K562 (cell line): ENCODE measurements around the gene PLD3. TPM values are rescaled to one million over a fixed set of nuclear protein-coding genes. Genes with fewer than 3 reads are reported as not detected.

Experiments used
- ARID2 ChIP-seq: fragments of 450-650 bp; IDR thresholded peaks from 2 replicates; pipeline ENCODE4 v1.6.1; 2017; ENCODE audit warnings: antibody characterized with exemption, mild to moderate bottlenecking
- BMI1 ChIP-seq: fragments of 150-350 bp; IDR thresholded peaks from 2 replicates; pipeline ENCODE4 v1.6.1; 2014; ENCODE audit warnings: low read length
- EP400 ChIP-seq: fragments of 450-650 bp; IDR thresholded peaks from 2 replicates; pipeline ENCODE4 v1.6.1; 2017; ENCODE audit warnings: antibody characterized with exemption, mild to moderate bottlenecking, moderate library complexity
- ESRRA ChIP-seq: fragments of 450-650 bp; IDR thresholded peaks from 2 replicates; pipeline ENCODE4 v1.6.1; 2014; ENCODE audit warnings: low read depth, mild to moderate bottlenecking, moderate library complexity, borderline replicate concordance
- FOXA3 ChIP-seq, 2 experiments: fragments of 450-650 bp in 1 of 2; sonication (generic) in 1 of 2; formaldehyde crosslinking; IDR thresholded peaks in 1 of 2; conservative IDR thresholded peaks in 1 of 2; 2 replicates each; pipeline versions ENCODE4 v1.4.0 to v1.8.0; 2020 to 2022; ENCODE audit warnings: mild to moderate bottlenecking in 2 of 2, missing genetic modification reagents in 1 of 2
- FOXJ2 ChIP-seq: fragments of 200-800 bp; sonication (Bioruptor generic); IDR thresholded peaks from 2 replicates; pipeline ENCODE4 v1.6.1; 2016; ENCODE audit warnings: missing genetic modification characterization, missing compliant biosample characterization
- FOXP1 ChIP-seq: sonication (generic); formaldehyde crosslinking; IDR thresholded peaks from 2 replicates; pipeline ENCODE4 v1.8.0; 2022; ENCODE audit warnings: mild to moderate bottlenecking, missing genetic modification reagents
- HCFC1 ChIP-seq: IDR thresholded peaks from 2 replicates; pipeline ENCODE4 v1.6.1; 2012; ENCODE audit warnings: low read depth, low read length, improper control_type of control experiment
- HSF4 ChIP-seq: fragments of 250-450 bp; sonication (Bioruptor Pico); IDR thresholded peaks from 2 replicates; pipeline ENCODE4 v2.1.2; 2022; ENCODE audit warnings: mild to moderate bottlenecking, moderate library complexity, borderline replicate concordance
- IRF9 ChIP-seq: fragments of 450-650 bp; IDR thresholded peaks from 2 replicates; pipeline ENCODE4 v1.6.1; 2016; ENCODE audit warnings: missing biosample characterization, missing genetic modification characterization
- KAT7 ChIP-seq: sonication (generic); formaldehyde crosslinking; IDR thresholded peaks from 2 replicates; pipeline ENCODE4 v1.8.0; 2022; ENCODE audit warnings: missing genetic modification reagents, mild to moderate bottlenecking, borderline replicate concordance
- LARP7 ChIP-seq: fragments of 450-650 bp; IDR thresholded peaks from 2 replicates; pipeline ENCODE4 v1.6.1; 2016
- MEIS2 ChIP-seq: fragments of 450-650 bp; IDR thresholded peaks from 2 replicates; pipeline ENCODE4 v1.6.1; 2014; ENCODE audit warnings: mild to moderate bottlenecking; ENCODE audit not compliant: partially characterized antibody
- MTA1 ChIP-seq: fragments of 450-650 bp; IDR thresholded peaks from 2 replicates; pipeline ENCODE4 v1.6.1; 2017; ENCODE audit warnings: borderline replicate concordance
- PHF20 ChIP-seq: fragments of 450-650 bp; IDR thresholded peaks from 2 replicates; pipeline ENCODE4 v1.6.1; 2018; ENCODE audit not compliant: partially characterized antibody
- SAFB ChIP-seq: fragments of 200-400 bp; formaldehyde crosslinking; IDR thresholded peaks from 2 replicates; pipeline ENCODE4 v1.6.1; 2017; ENCODE audit warnings: low read depth, low read length, borderline replicate concordance
- SMAD1 ChIP-seq: fragments of 150-350 bp; IDR thresholded peaks from 2 replicates; pipeline ENCODE4 v1.6.1; 2014; ENCODE audit warnings: low read length, low read depth; ENCODE audit not compliant: partially characterized antibody
- ZFP91 ChIP-seq: sonication (generic); formaldehyde crosslinking; IDR thresholded peaks from 2 replicates; pipeline ENCODE4 v1.8.0; 2022; ENCODE audit warnings: mild to moderate bottlenecking, missing genetic modification reagents
- ZNF512 ChIP-seq: IDR thresholded peaks from 2 replicates; pipeline ENCODE4 v1.6.1; 2016; ENCODE audit warnings: missing genetic modification characterization, missing compliant biosample characterization
- ZNF586 ChIP-seq: fragments of 450-650 bp; formaldehyde crosslinking; conservative IDR thresholded peaks from 2 replicates; pipeline ENCODE4 v1.4.0; 2020; ENCODE audit warnings: mild to moderate bottlenecking, moderate library complexity
- polyA plus RNA-seq, 8 experiments: library from polyadenylated mRNA; depleted of rRNA in 4 of 8; stranded (reverse) in 5 of 8; unstranded in 3 of 8; fragments of >200 nt; fragmentation: Nextera tagmentation in 2 of 8; fragmentation: Illumina TruSeq in 1 of 8; extraction: Ambion mirVana in 2 of 8; extraction: Trizol in 1 of 8; gene quantifications; 2 replicates each; pipeline versions ENCODE4 v1.2.1 to v1.2.3, GENCODE V29; 2011 to 2014; ENCODE audit warnings: inconsistent platforms in 1 of 8, missing spikeins in 1 of 8
- total RNA-seq, 7 experiments: library from RNA; depleted of rRNA in 6 of 7; stranded (reverse); fragments of >200 nt in 6 of 7; fragmentation: Illumina TruSeq in 2 of 7; extraction: Trizol in 2 of 7; gene quantifications; 2 replicates each; pipeline versions ENCODE4 v1.2.1 to v1.2.3, GENCODE V29; 2011 to 2021; ENCODE audit warnings: low replicate concordance in 1 of 7
- TF ChIP-seq, protein P1 (sequence below): IDR thresholded peaks from 2 replicates; pipeline ENCODE4 v1.6.1; 2012; ENCODE audit warnings: low read depth, low read length, improper control_type of control experiment, borderline replicate concordance
- TF ChIP-seq, protein P2 (sequence below): fragments of 450-650 bp; formaldehyde crosslinking; IDR thresholded peaks from 2 replicates; pipeline ENCODE4 v1.4.0; 2020; ENCODE audit warnings: mild to moderate bottlenecking

Gene PLD3
- total and polyA plus RNA-seq, 9 of the 15 experiments (the other 6 are each of a cell fraction or from before 2014, with no cell fraction given): 2.3 to 128 (median 72.7) TPM

DNA sequence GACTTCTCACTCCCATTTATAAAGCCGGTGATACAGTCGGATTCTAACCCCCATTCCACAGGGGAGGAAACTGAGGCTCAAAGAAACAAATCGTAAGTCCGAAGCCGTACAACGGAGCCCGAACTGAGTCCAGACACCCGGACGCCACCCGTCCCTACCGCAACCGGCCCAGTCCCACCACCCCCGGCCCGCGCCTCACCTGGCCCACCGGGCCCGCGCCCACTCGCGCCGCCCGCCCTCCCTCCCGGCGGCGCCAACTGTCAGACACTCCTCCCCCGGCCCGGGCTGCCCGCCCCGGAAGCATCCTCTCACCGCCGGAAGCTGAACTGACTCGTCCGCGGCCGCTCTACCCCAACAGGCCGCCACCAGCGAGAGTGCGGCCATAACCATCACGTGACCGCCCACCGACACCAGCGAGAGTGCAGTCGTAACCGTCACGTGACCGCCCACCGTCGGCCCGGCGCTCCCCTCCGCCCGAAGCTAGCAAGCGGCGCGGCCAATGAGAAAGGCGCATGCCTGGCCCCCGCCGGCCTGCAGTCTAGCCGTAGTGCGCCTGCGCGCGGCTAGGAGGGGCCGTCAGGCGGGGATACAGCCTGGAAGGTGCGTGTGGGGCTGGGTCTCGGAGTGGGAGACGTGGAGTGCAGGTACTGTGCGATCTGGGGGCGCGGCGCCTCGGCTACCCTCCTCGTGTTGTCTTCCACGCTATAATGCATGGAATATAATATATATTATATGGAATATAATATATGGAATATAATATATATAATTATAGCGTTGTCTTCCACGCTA, at the start of gene PLD3, which contains the start of gene C19orf47 (continued):
- no peak for TF ChIP-seq ZFP91 (CRISPR knock-in tag)
- no peak for TF ChIP-seq BMI1
- no peak for TF ChIP-seq ZNF586
- TF ChIP-seq ZNF512 (tag): no peak
- TF ChIP-seq KAT7: no peak
- TF ChIP-seq, protein P1, sequence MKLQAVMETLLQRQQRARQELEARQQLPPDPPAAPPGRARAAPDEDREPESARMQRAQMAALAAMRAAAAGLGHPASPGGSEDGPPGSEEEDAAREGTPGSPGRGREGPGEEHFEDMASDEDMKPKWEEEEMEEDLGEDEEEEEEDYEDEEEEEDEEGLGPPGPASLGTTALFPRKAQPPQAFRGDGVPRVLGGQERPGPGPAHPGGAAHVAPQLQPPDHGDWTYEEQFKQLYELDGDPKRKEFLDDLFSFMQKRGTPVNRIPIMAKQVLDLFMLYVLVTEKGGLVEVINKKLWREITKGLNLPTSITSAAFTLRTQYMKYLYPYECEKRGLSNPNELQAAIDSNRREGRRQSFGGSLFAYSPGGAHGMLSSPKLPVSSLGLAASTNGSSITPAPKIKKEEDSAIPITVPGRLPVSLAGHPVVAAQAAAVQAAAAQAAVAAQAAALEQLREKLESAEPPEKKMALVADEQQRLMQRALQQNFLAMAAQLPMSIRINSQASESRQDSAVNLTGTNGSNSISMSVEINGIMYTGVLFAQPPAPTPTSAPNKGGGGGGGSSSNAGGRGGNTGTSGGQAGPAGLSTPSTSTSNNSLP: no peak
- TF ChIP-seq SMAD1: no peak
- TF ChIP-seq LARP7: no peak
- TF ChIP-seq ESRRA: peak; percentile 76; the same call in 1 of the 2 replicates
- TF ChIP-seq FOXP1 (CRISPR knock-in tag): peak; percentile 39; the same call in 1 of the 2 replicates
- 0 out of 2 replicates have a peak, but pooled peaks have one; percentile 37 for TF ChIP-seq SAFB
- no peak for TF ChIP-seq HSF4 (CRISPR knock-in tag)
- no peak for TF ChIP-seq IRF9
- TF ChIP-seq FOXA3 (CRISPR knock-in tag; conservative IDR thresholded peaks at IDR 0.05 in 1 of 2, IDR thresholded peaks at IDR 0.05 in 1 of 2): no peak
- TF ChIP-seq EP400: no peak; the same call in 1 of the 2 replicates
- TF ChIP-seq HCFC1: peak; percentile 80
- TF ChIP-seq MEIS2: peak; percentile 88
- 0 out of 2 replicates have a peak, but pooled peaks have one; percentile 51 for TF ChIP-seq FOXJ2 (tag)
- TF ChIP-seq, protein P2, sequence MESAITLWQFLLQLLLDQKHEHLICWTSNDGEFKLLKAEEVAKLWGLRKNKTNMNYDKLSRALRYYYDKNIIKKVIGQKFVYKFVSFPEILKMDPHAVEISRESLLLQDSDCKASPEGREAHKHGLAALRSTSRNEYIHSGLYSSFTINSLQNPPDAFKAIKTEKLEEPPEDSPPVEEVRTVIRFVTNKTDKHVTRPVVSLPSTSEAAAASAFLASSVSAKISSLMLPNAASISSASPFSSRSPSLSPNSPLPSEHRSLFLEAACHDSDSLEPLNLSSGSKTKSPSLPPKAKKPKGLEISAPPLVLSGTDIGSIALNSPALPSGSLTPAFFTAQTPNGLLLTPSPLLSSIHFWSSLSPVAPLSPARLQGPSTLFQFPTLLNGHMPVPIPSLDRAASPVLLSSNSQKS (CRISPR knock-in tag): no peak
- TF ChIP-seq ARID2: no peak
- peak; percentile 94 for TF ChIP-seq PHF20
- no peak for TF ChIP-seq MTA1
